HEK293 (cell line): ENCODE results near the gene HSD17B4.
A peak's percentile ranks its signal among the peaks of the same experiment; 100 is the strongest.

Experiments
- FEZF1 ChIP-seq: fragments of 450-650 bp; formaldehyde crosslinking; IDR thresholded peaks from 2 replicates; pipeline ENCODE4 v1.5.1; 2016; ENCODE audit warnings: missing biosample characterization, missing genetic modification characterization
- GLIS1 ChIP-seq: fragments of 450-650 bp; formaldehyde crosslinking; IDR thresholded peaks from 2 replicates; pipeline ENCODE4 v1.5.1; 2016; ENCODE audit warnings: missing biosample characterization, missing genetic modification characterization
- GLIS2 ChIP-seq: fragments of 450-650 bp; formaldehyde crosslinking; IDR thresholded peaks from 2 replicates; pipeline ENCODE4 v1.5.1; 2016; ENCODE audit warnings: missing biosample characterization, missing genetic modification characterization
- HOXA7 ChIP-seq: sonication (generic); formaldehyde crosslinking; IDR thresholded peaks from 2 replicates; pipeline ENCODE4 v1.8.1; 2022; ENCODE audit warnings: missing genetic modification reagents, borderline replicate concordance
- SP3 ChIP-seq: fragments of 450-650 bp; formaldehyde crosslinking; IDR thresholded peaks from 2 replicates; pipeline ENCODE4 v1.5.1; 2016; ENCODE audit warnings: missing biosample characterization, missing genetic modification characterization
- ZNF132 ChIP-seq: fragments of 450-650 bp; formaldehyde crosslinking; IDR thresholded peaks from 2 replicates; pipeline ENCODE4 v1.5.1; 2017; ENCODE audit warnings: missing biosample characterization, missing genetic modification characterization, borderline replicate concordance
- ZNF16 ChIP-seq: fragments of 450-650 bp; formaldehyde crosslinking; IDR thresholded peaks from 2 replicates; pipeline ENCODE4 v1.5.1; 2016; ENCODE audit warnings: low read depth, missing biosample characterization, missing genetic modification characterization
- ZNF169 ChIP-seq: fragments of 450-650 bp; formaldehyde crosslinking; IDR thresholded peaks from 2 replicates; pipeline ENCODE4 v1.5.1; 2016; ENCODE audit warnings: missing biosample characterization, missing genetic modification characterization
- ZNF202 ChIP-seq: fragments of 450-650 bp; formaldehyde crosslinking; IDR thresholded peaks from 2 replicates; pipeline ENCODE4 v1.5.1; 2016; ENCODE audit warnings: missing biosample characterization, missing genetic modification characterization, borderline replicate concordance
- ZNF221 ChIP-seq: fragments of 450-650 bp; formaldehyde crosslinking; IDR thresholded peaks from 2 replicates; pipeline ENCODE4 v1.5.1; 2017; ENCODE audit warnings: missing biosample characterization, missing genetic modification characterization, borderline replicate concordance
- ZNF239 ChIP-seq: fragments of 450-650 bp; formaldehyde crosslinking; IDR thresholded peaks from 2 replicates; pipeline ENCODE4 v1.5.1; 2016; ENCODE audit warnings: missing biosample characterization, missing genetic modification characterization
- ZNF24 ChIP-seq: fragments of 450-650 bp; formaldehyde crosslinking; IDR thresholded peaks from 2 replicates; pipeline ENCODE4 v1.5.1; 2016; ENCODE audit warnings: missing biosample characterization, missing genetic modification characterization
- ZNF416 ChIP-seq: fragments of 450-650 bp; formaldehyde crosslinking; IDR thresholded peaks from 2 replicates; pipeline ENCODE4 v1.5.1; 2016; ENCODE audit warnings: missing biosample characterization, missing genetic modification characterization
- ZNF423 ChIP-seq: fragments of 450-650 bp; formaldehyde crosslinking; IDR thresholded peaks from 2 replicates; pipeline ENCODE4 v1.5.1; 2016; ENCODE audit warnings: missing biosample characterization, missing genetic modification characterization
- ZNF48 ChIP-seq: fragments of 450-650 bp; formaldehyde crosslinking; IDR thresholded peaks from 2 replicates; pipeline ENCODE4 v1.5.1; 2016; ENCODE audit warnings: missing biosample characterization, missing genetic modification characterization
- ZNF776 ChIP-seq: fragments of 450-650 bp; formaldehyde crosslinking; IDR thresholded peaks from 2 replicates; pipeline ENCODE4 v1.5.0; 2017; ENCODE audit warnings: missing biosample characterization, missing genetic modification characterization, borderline replicate concordance
- ZNF830 ChIP-seq: fragments of 450-650 bp; IDR thresholded peaks from 2 replicates; pipeline ENCODE4 v1.5.0; 2018; ENCODE audit warnings: missing biosample characterization, missing genetic modification characterization, low read depth, mild to moderate bottlenecking, moderate library complexity
- TF ChIP-seq, protein P1 (sequence below): fragments of 450-650 bp; formaldehyde crosslinking; IDR thresholded peaks from 2 replicates; pipeline ENCODE4 v1.5.1; 2016; ENCODE audit warnings: missing biosample characterization, missing genetic modification characterization
- TF ChIP-seq, protein P2 (sequence below): fragments of 450-650 bp; formaldehyde crosslinking; IDR thresholded peaks from 2 replicates; pipeline ENCODE4 v1.5.1; 2017; ENCODE audit warnings: missing biosample characterization, missing genetic modification characterization
- TF ChIP-seq, protein P3 (sequence below): fragments of 450-650 bp; formaldehyde crosslinking; conservative IDR thresholded peaks from 2 replicates; pipeline ENCODE4 v1.5.1; 2016; ENCODE audit warnings: low read depth, missing biosample characterization, missing genetic modification characterization
- TF ChIP-seq, protein P4 (sequence below): fragments of 450-650 bp; formaldehyde crosslinking; IDR thresholded peaks from 2 replicates; pipeline ENCODE4 v1.5.1; 2016; ENCODE audit warnings: missing biosample characterization, missing genetic modification characterization
- TF ChIP-seq, protein P5 (sequence below): fragments of 450-650 bp; formaldehyde crosslinking; IDR thresholded peaks from 2 replicates; pipeline ENCODE4 v1.5.1; 2017; ENCODE audit warnings: missing biosample characterization, mild to moderate bottlenecking, missing genetic modification characterization, moderate library complexity
- TF ChIP-seq, protein P6 (sequence below): fragments of 450-650 bp; formaldehyde crosslinking; IDR thresholded peaks from 2 replicates; pipeline ENCODE4 v1.5.1; 2016; ENCODE audit warnings: missing biosample characterization, missing genetic modification characterization
- TF ChIP-seq, protein P7 (sequence below): fragments of 450-650 bp; formaldehyde crosslinking; IDR thresholded peaks from 2 replicates; pipeline ENCODE4 v1.5.1; 2016; ENCODE audit warnings: missing biosample characterization, missing genetic modification characterization

Gene HSD17B4

DNA sequence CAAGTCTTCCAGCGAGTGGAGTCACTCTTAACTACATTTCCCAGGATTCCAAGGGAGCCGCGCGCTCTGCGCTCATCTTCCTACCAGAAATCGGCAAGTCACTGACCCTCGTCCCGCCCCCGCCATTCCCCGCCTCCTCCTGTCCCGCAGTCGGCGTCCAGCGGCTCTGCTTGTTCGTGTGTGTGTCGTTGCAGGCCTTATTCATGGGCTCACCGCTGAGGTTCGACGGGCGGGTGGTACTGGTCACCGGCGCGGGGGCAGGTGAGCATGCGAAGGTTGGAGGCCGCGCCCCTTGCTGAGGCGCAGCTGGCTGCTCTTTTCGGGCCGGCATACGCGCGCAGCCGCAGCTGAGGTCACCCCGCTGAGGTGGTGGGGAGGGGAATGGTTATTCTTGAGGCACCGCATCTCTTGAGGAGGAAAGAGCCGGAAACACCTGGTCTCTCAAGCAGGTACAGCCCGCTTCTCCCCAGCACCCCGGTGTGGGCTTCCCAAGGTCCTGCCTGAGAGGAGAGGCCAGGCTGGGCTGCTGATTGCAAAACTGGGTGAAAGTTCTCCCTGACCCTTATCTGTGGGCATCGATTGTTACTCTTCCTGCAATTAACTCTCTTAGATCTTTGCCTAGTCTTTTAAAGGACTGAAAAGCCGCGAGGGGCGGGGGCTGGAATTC, at the start of gene HSD17B4 (continued):
- TF ChIP-seq, protein P1, sequence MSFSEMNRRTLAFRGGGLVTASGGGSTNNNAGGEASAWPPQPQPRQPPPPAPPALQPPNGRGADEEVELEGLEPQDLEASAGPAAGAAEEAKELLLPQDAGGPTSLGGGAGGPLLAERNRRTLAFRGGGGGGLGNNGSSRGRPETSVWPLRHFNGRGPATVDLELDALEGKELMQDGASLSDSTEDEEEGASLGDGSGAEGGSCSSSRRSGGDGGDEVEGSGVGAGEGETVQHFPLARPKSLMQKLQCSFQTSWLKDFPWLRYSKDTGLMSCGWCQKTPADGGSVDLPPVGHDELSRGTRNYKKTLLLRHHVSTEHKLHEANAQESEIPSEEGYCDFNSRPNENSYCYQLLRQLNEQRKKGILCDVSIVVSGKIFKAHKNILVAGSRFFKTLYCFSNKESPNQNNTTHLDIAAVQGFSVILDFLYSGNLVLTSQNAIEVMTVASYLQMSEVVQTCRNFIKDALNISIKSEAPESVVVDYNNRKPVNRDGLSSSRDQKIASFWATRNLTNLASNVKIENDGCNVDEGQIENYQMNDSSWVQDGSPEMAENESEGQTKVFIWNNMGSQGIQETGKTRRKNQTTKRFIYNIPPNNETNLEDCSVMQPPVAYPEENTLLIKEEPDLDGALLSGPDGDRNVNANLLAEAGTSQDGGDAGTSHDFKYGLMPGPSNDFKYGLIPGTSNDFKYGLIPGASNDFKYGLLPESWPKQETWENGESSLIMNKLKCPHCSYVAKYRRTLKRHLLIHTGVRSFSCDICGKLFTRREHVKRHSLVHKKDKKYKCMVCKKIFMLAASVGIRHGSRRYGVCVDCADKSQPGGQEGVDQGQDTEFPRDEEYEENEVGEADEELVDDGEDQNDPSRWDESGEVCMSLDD (tag by site-specific recombination): no peak
- TF ChIP-seq ZNF416 (tag by site-specific recombination) (no peak), ZNF169 (no peak), ZNF423 (tag by site-specific recombination) (no peak), ZNF776 (tag by site-specific recombination) (no peak), FEZF1 (tag by site-specific recombination) (peak; percentile 99), ZNF830 (tag by site-specific recombination) (no peak), ZNF239 (tag by site-specific recombination) (peak; percentile 19; the same call in 1 of the 2 replicates), GLIS1 (tag by site-specific recombination) (peak; percentile 68; the same call in 1 of the 2 replicates), HOXA7 (no peak), ZNF24 (tag by site-specific recombination) (no peak; the same call in 1 of the 2 replicates), ZNF132 (tag by site-specific recombination) (no peak), GLIS2 (peak; percentile 35; the same call in 1 of the 2 replicates), ZNF48 (tag by site-specific recombination) (no peak), ZNF16 (no peak), ZNF202 (tag by site-specific recombination) (no peak), SP3 (tag by site-specific recombination) (peak; percentile 81), ZNF221 (tag by site-specific recombination) (no peak)
- TF ChIP-seq, protein P2, sequence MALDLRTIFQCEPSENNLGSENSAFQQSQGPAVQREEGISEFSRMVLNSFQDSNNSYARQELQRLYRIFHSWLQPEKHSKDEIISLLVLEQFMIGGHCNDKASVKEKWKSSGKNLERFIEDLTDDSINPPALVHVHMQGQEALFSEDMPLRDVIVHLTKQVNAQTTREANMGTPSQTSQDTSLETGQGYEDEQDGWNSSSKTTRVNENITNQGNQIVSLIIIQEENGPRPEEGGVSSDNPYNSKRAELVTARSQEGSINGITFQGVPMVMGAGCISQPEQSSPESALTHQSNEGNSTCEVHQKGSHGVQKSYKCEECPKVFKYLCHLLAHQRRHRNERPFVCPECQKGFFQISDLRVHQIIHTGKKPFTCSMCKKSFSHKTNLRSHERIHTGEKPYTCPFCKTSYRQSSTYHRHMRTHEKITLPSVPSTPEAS (tag by site-specific recombination): no peak
- TF ChIP-seq, protein P3, sequence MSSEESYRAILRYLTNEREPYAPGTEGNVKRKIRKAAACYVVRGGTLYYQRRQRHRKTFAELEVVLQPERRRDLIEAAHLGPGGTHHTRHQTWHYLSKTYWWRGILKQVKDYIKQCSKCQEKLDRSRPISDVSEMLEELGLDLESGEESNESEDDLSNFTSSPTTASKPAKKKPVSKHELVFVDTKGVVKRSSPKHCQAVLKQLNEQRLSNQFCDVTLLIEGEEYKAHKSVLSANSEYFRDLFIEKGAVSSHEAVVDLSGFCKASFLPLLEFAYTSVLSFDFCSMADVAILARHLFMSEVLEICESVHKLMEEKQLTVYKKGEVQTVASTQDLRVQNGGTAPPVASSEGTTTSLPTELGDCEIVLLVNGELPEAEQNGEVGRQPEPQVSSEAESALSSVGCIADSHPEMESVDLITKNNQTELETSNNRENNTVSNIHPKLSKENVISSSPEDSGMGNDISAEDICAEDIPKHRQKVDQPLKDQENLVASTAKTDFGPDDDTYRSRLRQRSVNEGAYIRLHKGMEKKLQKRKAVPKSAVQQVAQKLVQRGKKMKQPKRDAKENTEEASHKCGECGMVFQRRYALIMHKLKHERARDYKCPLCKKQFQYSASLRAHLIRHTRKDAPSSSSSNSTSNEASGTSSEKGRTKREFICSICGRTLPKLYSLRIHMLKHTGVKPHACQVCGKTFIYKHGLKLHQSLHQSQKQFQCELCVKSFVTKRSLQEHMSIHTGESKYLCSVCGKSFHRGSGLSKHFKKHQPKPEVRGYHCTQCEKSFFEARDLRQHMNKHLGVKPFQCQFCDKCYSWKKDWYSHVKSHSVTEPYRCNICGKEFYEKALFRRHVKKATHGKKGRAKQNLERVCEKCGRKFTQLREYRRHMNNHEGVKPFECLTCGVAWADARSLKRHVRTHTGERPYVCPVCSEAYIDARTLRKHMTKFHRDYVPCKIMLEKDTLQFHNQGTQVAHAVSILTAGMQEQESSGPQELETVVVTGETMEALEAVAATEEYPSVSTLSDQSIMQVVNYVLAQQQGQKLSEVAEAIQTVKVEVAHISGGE (tag by site-specific recombination): peak; percentile 97
- TF ChIP-seq, protein P4, sequence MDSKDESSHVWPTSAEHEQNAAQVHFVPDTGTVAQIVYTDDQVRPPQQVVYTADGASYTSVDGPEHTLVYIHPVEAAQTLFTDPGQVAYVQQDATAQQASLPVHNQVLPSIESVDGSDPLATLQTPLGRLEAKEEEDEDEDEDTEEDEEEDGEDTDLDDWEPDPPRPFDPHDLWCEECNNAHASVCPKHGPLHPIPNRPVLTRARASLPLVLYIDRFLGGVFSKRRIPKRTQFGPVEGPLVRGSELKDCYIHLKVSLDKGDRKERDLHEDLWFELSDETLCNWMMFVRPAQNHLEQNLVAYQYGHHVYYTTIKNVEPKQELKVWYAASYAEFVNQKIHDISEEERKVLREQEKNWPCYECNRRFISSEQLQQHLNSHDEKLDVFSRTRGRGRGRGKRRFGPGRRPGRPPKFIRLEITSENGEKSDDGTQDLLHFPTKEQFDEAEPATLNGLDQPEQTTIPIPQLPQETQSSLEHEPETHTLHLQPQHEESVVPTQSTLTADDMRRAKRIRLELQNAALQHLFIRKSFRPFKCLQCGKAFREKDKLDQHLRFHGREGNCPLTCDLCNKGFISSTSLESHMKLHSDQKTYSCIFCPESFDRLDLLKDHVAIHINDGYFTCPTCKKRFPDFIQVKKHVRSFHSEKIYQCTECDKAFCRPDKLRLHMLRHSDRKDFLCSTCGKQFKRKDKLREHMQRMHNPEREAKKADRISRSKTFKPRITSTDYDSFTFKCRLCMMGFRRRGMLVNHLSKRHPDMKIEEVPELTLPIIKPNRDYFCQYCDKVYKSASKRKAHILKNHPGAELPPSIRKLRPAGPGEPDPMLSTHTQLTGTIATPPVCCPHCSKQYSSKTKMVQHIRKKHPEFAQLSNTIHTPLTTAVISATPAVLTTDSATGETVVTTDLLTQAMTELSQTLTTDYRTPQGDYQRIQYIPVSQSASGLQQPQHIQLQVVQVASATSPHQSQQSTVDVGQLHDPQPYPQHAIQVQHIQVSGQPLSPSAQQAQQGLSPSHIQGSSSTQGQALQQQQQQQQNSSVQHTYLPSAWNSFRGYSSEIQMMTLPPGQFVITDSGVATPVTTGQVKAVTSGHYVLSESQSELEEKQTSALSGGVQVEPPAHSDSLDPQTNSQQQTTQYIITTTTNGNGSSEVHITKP: peak; percentile 71
- TF ChIP-seq, protein P5, sequence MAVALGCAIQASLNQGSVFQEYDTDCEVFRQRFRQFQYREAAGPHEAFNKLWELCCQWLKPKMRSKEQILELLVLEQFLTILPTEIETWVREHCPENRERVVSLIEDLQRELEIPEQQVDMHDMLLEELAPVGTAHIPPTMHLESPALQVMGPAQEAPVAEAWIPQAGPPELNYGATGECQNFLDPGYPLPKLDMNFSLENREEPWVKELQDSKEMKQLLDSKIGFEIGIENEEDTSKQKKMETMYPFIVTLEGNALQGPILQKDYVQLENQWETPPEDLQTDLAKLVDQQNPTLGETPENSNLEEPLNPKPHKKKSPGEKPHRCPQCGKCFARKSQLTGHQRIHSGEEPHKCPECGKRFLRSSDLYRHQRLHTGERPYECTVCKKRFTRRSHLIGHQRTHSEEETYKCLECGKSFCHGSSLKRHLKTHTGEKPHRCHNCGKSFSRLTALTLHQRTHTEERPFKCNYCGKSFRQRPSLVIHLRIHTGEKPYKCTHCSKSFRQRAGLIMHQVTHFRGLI (tag by site-specific recombination): 0 out of 2 replicates have a peak, but pooled peaks have one; percentile 38
- TF ChIP-seq, protein P6, sequence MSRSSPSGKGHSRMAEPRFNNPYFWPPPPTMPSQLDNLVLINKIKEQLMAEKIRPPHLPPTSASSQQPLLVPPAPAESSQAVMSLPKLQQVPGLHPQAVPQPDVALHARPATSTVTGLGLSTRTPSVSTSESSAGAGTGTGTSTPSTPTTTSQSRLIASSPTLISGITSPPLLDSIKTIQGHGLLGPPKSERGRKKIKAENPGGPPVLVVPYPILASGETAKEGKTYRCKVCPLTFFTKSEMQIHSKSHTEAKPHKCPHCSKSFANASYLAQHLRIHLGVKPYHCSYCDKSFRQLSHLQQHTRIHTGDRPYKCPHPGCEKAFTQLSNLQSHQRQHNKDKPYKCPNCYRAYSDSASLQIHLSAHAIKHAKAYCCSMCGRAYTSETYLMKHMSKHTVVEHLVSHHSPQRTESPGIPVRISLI (tag by site-specific recombination): no peak
- TF ChIP-seq, protein P7, sequence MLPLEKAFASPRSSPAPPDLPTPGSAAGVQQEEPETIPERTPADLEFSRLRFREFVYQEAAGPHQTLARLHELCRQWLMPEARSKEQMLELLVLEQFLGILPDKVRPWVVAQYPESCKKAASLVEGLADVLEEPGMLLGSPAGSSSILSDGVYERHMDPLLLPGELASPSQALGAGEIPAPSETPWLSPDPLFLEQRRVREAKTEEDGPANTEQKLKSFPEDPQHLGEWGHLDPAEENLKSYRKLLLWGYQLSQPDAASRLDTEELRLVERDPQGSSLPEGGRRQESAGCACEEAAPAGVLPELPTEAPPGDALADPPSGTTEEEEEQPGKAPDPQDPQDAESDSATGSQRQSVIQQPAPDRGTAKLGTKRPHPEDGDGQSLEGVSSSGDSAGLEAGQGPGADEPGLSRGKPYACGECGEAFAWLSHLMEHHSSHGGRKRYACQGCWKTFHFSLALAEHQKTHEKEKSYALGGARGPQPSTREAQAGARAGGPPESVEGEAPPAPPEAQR (tag by site-specific recombination): no peak
